Bronchial smooth muscle cell (primary cell): ENCODE results near the gene ENPP6. TPM values are rescaled to one million over a fixed set of nuclear protein-coding genes. Genes with fewer than 3 reads are reported as not detected.

ENCODE experiments used
- total RNA-seq: library from RNA; depleted of rRNA; stranded (reverse); fragments of >200 nt; gene quantifications from 2 replicates; pipeline ENCODE4 v1.2.1, GENCODE V29; 2014

Gene ENPP6
- 0.16 and 0.17 TPM in 2 replicates for total RNA-seq

DNA sequence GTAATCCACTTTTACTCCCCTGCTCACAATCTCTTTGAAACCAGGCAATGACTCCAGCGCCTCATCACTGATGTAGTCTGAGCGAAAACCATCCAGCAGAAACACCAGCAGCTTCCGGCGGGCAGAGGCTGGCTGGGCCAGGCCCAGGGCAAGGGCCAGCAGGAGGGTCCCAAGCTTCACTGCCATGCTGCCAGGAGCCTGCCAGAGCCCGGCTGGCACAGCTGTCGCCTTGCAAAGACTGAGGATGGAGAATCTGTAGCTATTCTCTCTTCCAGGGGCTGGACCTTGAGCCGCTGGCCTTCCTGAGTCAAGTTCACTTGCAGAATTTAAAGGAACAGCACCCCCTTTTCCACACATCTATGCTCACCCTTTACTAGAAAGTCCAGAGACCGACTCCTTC is at the start of gene ENPP6:
ENPP6 (minus strand) TSS at position 240 of the 400 bp plus-strand sequence; CDS start at position 186, 54 bp downstream.

